GM20431 (cell line): Measurements from ENCODE around the gene NDUFA7.
"Not testable (repeated sequence)": the region's sequence is repeated elsewhere in the genome, so short reads cannot be mapped to it uniquely, and the experiment has no call there.

Experiments
- in situ Hi-C: fragments of 300-500 bp; cut with MseI, MboI; formaldehyde crosslinking; loops from one replicate; pipeline ENCODE4 v1.15.0; 2020; ENCODE audit warnings: low sequenced_read_pairs; ENCODE audit not compliant: unreplicated experiment

Gene NDUFA7

GRCh38 chr19:8321067-8321985 lies at the start of gene NDUFA7, which contains the start of gene RPS28:
Gene NDUFA7 (minus strand): TSS chr19:8321375. CDS start chr19:8321358, 17 bp downstream.
Gene RPS28 (plus strand): TSS chr19:8321496. CDS start chr19:8321531, 35 bp downstream.
- in situ Hi-C loops = no loop called here

DNA sequence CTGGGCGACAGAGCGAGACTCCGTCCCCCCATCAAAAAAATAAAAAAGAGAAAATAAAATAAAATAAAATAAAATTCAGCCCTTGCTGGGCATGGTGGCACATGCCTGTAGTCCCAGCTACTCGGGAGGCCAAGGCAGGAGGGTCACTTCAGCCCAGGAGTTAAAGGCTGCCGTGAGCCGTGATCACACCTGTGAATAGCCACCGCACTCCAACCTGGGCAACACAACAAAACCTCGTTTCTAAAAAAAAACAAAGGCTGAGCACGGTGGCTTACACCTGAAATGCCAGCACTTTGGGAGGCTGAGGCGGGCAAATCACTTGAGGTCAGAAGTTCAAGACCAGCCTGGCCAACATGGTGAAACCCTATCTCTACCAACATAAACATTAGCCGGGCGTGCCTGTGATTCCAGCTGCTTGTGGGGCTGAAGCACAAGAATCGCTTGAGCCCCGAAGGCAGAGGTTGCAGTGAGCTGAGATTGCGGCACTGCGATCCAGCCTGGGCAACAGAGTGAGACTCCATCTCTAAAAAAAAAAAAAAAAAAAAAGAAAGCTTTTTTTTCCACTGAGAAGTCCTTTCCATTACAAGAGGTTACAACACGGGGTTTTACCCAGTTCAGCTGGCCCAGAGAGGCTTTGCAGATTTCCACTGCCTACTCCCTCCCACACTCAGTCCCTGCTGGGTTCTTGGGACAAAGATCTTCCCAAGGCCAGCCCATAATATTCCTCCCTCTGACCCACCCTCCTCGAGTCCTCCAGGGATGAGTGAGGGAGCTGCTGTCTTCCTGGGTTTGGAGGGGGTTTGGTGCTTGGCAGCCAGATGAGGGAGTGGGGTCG lies 49.2 kb upstream of the NDUFA7 start:
- in situ Hi-C loops = no loop called here

DNA sequence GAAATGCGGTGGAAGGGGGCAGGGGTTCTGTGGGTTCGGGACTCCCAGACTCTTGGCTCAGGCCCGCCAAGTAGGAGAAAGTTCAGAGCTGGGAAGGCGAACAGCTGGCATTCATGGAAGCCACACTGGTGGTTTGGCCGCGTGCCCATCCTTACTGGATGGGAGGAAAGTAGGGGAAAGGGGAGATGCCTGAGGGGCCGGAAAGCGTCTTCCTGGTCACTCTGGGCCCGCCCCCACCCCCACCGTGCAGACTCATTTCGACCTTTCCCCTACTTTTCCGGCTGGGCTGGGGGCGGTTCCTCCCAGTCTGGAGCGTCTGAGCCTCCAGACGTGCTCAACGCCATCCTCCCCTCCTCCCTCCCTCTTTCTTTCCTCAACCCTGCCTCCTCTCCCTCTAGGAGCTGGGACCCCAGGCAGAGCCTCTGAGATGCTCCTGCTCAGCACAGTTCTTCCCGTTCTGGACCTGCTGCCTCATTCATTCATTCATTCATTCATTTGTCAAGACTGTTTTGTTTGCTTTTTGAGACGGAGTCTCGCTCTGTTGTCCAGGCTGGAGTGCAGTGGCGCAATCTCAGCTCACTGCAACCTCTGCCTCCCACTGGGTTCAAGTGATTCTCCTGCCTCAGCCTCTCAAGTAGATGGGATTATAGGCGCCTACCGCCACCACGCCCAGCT lies 46.3 kb upstream of the NDUFA7 start:
- in situ Hi-C loops = no loop called here

DNA sequence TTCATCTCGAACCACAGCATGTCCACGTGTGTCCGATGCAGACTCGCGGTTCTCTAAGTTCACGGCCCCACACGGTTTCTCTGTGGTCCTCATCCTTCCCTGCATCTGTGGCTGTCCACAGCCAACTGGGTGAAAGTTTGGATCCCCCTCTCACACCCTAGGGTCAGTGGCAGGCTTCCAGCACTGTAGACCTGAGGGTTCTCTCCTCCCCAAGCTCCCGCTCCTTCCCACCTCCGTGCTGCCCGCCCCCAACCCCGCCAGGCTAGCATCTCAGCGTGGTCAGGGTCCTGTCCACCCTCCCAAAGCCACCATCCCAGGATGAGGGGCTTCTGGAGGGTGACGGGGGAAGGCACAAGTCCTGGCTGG lies 45.8 kb upstream of the NDUFA7 start:
- in situ Hi-C loops = no loop called here

GRCh38 chr19:8366121-8366581 lies 45.0 kb upstream of the NDUFA7 start:
- in situ Hi-C loops = no loop called here

DNA sequence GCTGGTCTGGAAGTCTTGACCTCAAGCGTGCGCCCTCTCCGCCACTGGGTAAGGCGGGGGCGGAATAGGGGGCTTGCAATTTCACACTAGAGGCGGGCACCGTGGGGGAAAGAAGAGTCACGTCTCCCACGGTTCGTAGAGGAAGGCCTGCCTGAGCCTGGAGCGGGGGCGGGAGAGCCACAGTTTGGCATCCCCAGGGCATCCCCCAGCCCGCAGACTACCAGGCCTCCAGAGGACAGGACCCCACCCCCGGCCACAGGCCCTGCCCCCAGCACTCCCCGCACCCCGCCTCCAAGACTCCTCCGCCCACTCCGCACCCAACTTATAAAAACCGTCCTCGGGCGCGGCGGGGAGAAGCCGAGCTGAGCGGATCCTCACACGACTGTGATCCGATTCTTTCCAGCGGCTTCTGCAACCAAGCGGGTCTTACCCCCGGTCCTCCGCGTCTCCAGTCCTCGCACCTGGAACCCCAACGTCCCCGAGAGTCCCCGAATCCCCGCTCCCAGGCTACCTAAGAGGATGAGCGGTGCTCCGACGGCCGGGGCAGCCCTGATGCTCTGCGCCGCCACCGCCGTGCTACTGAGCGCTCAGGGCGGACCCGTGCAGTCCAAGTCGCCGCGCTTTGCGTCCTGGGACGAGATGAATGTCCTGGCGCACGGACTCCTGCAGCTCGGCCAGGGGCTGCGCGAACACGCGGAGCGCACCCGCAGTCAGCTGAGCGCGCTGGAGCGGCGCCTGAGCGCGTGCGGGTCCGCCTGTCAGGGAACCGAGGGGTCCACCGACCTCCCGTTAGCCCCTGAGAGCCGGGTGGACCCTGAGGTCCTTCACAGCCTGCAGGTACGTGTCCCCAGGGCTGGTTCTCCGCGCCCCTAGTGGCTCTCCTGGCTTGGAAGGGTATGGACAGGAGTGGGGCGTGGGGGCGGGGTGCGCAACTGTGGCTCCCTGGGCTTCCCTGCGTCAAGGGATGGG lies 42.9 kb upstream of the NDUFA7 start, which contains the start of gene ANGPTL4:
Gene ANGPTL4 (plus strand): TSS at position 353 of the 969 bp plus-strand sequence. CDS start 167 bp downstream, at position 520.
- in situ Hi-C loops = no loop called here

DNA sequence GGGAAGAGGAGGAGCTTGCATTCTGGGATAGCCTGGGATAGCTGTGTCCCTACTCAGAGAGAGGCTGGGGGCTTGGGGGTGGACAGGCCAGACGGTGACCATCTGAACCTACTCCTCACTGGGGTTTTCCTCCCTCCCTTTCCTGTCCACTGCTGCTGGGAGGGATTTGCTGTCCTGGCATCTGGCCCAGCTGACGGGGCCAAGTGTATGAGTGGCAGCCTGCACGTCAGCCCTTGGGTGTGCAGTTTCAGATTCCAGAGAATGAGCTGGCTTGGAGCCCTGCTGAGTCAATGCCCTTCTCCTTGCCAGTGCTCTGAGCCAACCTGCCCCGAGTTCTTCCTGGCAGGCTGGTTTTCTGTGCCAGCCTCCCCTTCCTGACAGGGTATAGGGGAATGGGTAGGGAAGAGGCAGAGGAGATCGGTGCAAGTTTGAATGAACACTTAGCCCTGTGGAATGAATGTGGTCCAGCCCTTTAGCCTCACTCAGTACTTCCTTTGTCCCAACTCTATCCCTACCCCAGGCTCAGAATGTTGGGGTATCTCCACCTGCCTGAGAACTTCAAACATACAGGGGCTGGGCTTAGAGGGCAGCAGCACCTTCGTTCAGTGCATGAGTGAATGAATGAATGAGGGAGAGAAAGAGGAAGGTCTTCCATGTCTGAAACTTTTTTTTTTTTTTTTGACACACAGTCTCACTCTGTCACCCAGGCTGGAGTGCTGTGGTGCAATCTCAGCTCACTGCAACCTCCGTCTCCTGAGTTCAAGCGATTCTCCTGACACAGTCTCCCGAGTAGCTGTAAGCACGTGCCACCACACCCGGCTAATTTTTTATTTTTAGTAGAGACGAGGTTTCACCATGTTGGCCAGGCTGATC lies 41.0 kb upstream of the NDUFA7 start:
- in situ Hi-C loops = no loop called here

DNA sequence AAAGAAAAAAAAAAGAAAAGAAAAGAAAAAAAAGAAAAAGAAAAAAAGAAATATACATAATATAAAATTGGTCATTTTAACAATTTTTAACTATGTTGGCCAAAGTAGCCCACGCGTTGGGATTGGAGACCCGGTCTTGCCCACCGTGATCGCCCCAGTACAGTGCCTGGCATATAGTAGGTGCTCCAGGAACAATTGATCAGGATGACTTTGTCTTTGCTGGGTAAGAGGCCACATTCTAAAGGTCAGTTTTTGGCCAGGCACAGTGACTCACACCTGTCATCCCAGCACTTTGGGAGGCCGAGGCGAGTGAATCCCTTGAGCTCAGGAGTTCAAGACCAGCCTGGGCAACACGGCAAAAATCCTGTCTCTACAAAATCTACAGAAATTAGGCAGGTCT lies 39.0 kb upstream of the NDUFA7 start:
- in situ Hi-C loops = no loop called here

DNA sequence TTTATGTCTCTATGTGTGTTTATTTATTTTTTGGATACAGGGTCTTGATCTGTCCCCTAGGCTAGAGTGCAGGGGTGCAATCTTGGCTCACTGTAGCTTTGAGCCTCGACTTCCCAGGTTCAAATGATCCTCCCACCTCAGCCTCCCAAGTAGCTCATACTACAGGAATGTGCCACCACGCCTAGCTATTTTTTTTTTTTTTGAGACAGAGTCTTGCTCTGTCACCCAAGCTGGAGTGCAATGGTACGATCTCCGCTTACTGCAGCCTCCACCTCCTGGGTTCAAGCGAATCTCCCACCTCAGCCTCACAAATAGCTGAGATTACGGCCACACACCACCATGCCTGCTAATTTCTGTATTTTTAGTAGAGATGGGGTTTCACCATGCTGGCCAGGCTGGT lies 37.8 kb upstream of the NDUFA7 start:
- in situ Hi-C loops = no loop called here

- in situ Hi-C loops = no loop called here
Measured at GRCh38 chr19:8357007-8357521, 35.9 kb upstream of the NDUFA7 start.

GRCh38 chr19:8355631-8356402 lies 34.6 kb upstream of the NDUFA7 start:
- in situ Hi-C loops = no loop called here

- in situ Hi-C loops = not testable (repeated sequence)
Measured at GRCh38 chr19:8352845-8353244, 31.7 kb upstream of the NDUFA7 start.

- in situ Hi-C loops = no loop called here
Measured at GRCh38 chr19:8352134-8352827, 31.1 kb upstream of the NDUFA7 start.

DNA sequence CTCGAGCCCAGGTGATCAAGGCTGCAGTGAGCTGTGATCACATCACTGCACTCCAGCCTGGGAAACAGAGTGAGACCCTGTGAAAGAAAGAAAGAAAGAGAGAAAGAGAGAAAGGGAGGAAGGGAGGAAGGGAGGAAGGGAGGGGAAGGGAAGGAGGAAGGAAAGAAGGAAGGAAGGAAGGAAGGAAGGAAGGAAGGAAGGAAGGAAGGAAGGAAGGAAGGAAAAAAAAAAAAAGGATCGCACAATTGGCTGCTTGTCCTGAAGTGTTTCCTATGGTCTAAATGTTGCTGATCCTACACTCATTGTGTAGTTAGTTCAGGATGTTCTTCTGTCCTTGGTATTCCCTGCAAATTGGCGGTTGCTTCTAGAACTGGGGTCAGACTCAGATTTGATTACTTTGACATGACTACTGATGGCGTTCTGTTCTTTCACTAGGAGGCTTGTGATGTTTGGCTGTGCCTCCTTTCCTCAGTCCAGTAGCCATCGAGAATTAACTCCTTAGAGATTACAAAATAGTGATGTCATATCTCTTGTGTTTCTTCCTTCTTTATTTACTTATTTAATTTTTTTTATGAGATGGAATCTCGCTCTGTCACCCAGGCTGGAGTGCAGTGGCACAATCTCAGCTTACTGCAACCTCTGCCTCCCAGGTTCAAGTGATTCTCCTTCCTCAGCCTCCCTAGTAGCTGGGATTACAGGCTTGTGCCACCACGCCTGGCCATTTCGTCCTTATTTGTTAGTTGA lies 28.6 kb upstream of the NDUFA7 start:
- in situ Hi-C loops = not testable (repeated sequence)

DNA sequence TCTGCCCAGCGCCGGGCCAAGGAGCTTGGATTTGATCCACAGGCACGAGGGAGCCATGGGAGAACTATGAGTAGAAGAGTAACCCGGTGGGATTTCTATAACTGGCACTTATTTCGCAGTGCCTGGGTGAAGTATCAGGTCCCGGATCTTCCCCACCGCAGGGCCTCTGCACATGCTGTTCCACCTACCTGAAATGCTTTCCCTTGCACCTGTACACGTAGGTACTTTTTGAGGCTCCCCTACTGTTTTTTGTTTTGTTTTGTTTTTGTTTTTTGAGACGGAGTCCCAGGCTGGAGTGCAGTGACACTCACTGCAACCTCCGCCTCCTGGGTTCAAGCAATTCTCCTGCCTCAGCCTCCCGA lies 22.3 kb upstream of the NDUFA7 start:
- in situ Hi-C loops = no loop called here
